Embryonic facial prominence (tissue), 1 donor: ENCODE data around the gene MKNK2.
"Not testable (repeated sequence)": the region's sequence is repeated elsewhere in the genome, so short reads cannot be mapped to it uniquely, and the experiment has no call there.

Source experiments
- DNase-seq: peaks from one replicate; pipeline ENCODE4 v3.0.0-alpha.2; 2016; ENCODE audit errors: extremely low spot score

Gene MKNK2

GRCh38 chr19:1992759-1993260, 58.2 kb downstream of the MKNK2 start:
- no peak for DNase-seq

GRCh38 chr19:1991018-1991913, 59.8 kb downstream of the MKNK2 start:
- no peak for DNase-seq

GRCh38 chr19:1990230-1991017, 60.6 kb downstream of the MKNK2 start:
- no peak for DNase-seq

GRCh38 chr19:1989513-1990229, 61.4 kb downstream of the MKNK2 start:
- DNase-seq = no peak

- DNase-seq = not testable (repeated sequence)
Observed at GRCh38 chr19:1988464-1988863, 62.6 kb downstream of the MKNK2 start.
